ENCODE data around the gene CELF4.

CELF4 gene

DNA sequence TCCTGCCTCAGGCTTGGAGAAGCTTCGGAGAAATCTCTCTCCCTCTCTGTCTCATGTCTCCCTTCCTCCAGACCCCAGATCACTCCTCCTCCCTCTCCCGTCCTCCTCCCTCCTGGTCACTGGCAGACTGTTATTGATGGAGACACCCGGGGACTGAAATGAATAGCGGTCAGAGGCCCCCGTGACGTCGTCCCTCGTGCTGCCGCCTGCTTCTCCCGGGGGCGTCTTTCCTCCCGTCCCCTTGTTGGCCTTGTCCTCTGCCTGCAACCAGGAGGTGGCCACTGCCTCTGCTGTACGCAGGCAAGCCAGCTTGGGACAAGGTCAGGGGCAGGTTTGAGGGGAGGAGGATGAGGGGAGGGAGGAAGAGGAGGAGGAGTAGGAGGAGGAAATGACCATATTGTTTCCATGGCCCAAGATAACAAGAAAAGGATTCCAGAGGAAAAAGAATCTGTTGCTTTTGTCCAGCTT lies 78.2 kb downstream of the CELF4 start:
- Histone ChIP-seq H3K27ac (ENCODE audit: poor library complexity, severe bottlenecking) (no peak overlapping the region), H3K4me3 (ENCODE audit: severe bottlenecking) (no peak overlapping the region), H3K9me3 (ENCODE audit: severe bottlenecking) (no peaks in the 10 kb centered on the region), H3K36me3 (ENCODE audit: low read depth) (no peaks in the 10 kb centered on the region), H3K27me3 (ENCODE audit: insufficient read depth, poor library complexity, severe bottlenecking) (peaks cover 64% of the 10 kb centered on the region), H3K4me1 (ENCODE audit: insufficient read depth, poor library complexity, severe bottlenecking) (no peaks in the 10 kb centered on the region)
- DNase-seq (ENCODE audit: low spot score) (no peak), ATAC-seq (ENCODE audit: low read depth) (no peak)
- TF ChIP-seq, protein P1, sequence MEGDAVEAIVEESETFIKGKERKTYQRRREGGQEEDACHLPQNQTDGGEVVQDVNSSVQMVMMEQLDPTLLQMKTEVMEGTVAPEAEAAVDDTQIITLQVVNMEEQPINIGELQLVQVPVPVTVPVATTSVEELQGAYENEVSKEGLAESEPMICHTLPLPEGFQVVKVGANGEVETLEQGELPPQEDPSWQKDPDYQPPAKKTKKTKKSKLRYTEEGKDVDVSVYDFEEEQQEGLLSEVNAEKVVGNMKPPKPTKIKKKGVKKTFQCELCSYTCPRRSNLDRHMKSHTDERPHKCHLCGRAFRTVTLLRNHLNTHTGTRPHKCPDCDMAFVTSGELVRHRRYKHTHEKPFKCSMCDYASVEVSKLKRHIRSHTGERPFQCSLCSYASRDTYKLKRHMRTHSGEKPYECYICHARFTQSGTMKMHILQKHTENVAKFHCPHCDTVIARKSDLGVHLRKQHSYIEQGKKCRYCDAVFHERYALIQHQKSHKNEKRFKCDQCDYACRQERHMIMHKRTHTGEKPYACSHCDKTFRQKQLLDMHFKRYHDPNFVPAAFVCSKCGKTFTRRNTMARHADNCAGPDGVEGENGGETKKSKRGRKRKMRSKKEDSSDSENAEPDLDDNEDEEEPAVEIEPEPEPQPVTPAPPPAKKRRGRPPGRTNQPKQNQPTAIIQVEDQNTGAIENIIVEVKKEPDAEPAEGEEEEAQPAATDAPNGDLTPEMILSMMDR (IDR thresholded peaks at IDR 0.05; ENCODE audit: poor library complexity, severe bottlenecking): no peak

DNA sequence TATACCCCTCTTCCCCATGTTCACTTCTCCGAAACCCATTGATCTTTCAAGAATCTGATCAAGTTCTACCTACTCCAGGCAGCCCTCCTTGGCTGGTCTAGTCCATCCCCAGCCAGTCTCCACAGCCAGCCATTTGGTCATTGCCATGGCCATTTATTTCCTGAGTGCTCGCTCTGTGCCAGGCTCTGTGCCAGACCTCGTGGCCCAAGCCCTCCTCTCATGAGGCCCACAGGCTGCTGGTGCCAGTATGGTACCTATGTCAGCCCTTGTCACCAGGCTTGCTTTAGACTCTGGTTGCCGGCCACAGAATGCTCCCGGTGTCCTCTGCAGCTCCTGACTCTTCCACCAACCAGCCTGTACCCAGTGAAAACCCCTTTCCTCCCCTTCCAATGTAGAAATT lies 78.8 kb downstream of the CELF4 start:
- no peak overlapping the region for H3K27ac ChIP-seq (ENCODE audit: poor library complexity, severe bottlenecking)
- peaks cover 64% of the 10 kb centered on the region for H3K27me3 ChIP-seq (ENCODE audit: insufficient read depth, poor library complexity, severe bottlenecking)
- TF ChIP-seq, protein P1 (IDR thresholded peaks at IDR 0.05; ENCODE audit: poor library complexity, severe bottlenecking): no peak
- no peaks in the 10 kb centered on the region for H3K4me1 ChIP-seq (ENCODE audit: insufficient read depth, poor library complexity, severe bottlenecking)
- no peaks in the 10 kb centered on the region for H3K9me3 ChIP-seq (ENCODE audit: severe bottlenecking)
- DNase-seq (ENCODE audit: low spot score) (no peak), ATAC-seq (ENCODE audit: low read depth) (no peak)
- H3K4me3 ChIP-seq (ENCODE audit: severe bottlenecking): no peak overlapping the region
- no peaks in the 10 kb centered on the region for H3K36me3 ChIP-seq (ENCODE audit: low read depth)

DNA sequence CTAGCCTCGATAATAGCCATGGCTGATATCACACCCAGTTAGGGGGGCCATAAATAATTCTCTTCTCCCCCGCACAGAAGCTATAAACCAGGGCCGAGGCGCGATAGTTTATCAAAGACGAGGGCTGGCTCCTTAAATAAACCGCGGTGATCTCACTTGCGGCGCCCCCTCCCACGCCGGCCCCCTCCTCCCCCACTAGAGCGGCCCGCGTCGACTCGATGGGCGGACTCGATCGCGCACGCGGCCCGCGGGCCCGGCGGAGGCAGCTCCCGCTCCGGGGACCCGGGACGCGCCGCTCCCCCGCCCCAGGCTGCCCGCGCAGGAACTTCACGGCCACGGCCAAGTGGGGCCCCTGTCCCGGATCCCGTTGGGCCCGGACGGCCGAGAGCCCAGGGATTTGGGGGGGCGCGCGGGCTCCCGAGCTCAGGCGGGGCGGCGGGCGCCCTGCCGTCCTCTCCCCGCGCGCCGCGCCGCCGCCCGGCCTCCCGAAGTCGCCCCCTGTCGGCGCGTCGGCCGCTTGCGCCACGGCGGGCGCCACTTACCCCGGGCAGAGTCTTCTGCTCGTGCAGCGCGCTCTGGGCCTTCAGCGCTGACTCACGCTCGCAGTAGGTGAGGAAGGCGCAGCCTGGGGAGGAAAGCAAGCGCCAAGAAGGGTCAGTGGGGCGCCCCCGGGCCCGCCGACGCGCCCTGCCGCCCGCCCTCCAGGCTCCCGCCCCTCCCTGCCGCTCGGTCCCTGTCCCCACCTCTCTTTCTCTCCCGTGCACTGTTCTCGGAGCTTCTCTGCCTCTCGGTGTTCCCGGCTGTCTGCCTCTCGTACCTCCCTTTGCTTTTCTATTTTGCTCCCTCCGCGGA lies 80.4 kb downstream of the CELF4 start:
- ATAC-seq (ENCODE audit: low read depth) (peak; percentile 61; the same call in 2 of the 3 replicates), DNase-seq (ENCODE audit: low spot score) (no peak)
- Histone ChIP-seq H3K4me3 (ENCODE audit: severe bottlenecking) (no peak overlapping the region), H3K9me3 (ENCODE audit: severe bottlenecking) (no peaks in the 10 kb centered on the region), H3K27me3 (ENCODE audit: insufficient read depth, poor library complexity, severe bottlenecking) (peaks cover 64% of the 10 kb centered on the region), H3K27ac (ENCODE audit: poor library complexity, severe bottlenecking) (no peak overlapping the region), H3K4me1 (ENCODE audit: insufficient read depth, poor library complexity, severe bottlenecking) (no peaks in the 10 kb centered on the region), H3K36me3 (ENCODE audit: low read depth) (no peaks in the 10 kb centered on the region)
- TF ChIP-seq, protein P1 (IDR thresholded peaks at IDR 0.05; ENCODE audit: poor library complexity, severe bottlenecking): peak; percentile 25

DNA sequence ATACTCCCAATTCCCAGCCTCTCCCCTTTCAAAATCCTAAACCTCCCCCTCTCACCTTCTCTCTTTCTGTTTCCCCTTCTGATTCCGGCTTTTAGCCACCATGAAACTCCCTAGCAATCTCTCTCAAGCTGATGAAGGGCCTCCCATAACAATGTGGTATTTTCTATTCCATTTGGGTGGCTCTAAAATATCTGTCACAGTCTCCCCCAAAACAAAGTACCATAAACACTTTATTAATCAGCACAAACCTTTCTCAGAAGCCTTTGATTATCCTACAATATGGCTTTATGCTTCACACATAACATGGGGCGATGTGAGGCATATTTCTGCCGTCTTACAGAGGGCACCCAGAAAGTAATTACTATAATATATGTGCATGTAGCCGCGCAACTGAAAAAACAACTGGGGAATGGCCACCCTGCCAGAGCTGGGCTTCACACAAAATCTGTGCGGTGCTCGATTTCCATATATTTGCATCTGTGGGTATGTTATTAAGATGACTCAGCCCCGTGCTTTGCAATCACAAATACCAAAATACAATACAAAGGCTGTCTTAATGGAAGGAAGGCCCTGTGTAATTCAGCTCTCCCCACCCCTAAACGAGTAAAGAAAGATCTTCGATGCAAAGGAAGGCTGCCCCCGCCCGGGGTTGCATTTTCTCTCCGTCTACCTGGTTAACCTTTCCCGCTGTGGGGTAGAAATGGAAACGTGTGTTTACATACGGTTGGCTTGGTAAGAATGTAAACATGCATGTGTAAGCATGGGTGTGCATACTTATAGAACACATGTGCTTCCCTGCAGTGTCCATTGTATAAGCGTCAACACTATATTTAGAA lies 81.4 kb downstream of the CELF4 start:
- Histone ChIP-seq H3K4me1 (ENCODE audit: insufficient read depth, poor library complexity, severe bottlenecking) (no peaks in the 10 kb centered on the region), H3K9me3 (ENCODE audit: severe bottlenecking) (no peaks in the 10 kb centered on the region), H3K27me3 (ENCODE audit: insufficient read depth, poor library complexity, severe bottlenecking) (peaks cover 54% of the 10 kb centered on the region), H3K36me3 (ENCODE audit: low read depth) (no peaks in the 10 kb centered on the region), H3K4me3 (ENCODE audit: severe bottlenecking) (no peak overlapping the region), H3K27ac (ENCODE audit: poor library complexity, severe bottlenecking) (no peak overlapping the region)
- TF ChIP-seq, protein P1 (IDR thresholded peaks at IDR 0.05; ENCODE audit: poor library complexity, severe bottlenecking): no peak
- DNase-seq (ENCODE audit: low spot score): no peak
- no peak for ATAC-seq (ENCODE audit: low read depth)

All from RWPE2 (cell line).